CD14-positive monocyte (primary cell): ENCODE data around the gene REG3G. TPM values are rescaled to one million over a fixed set of nuclear protein-coding genes. Genes with fewer than 3 reads are reported as not detected.

Experiments used
- DNase-seq, 3 donors: peaks; one replicate each; pipeline ENCODE4 v3.0.0-alpha.2; 2011 to 2022
- H2AFZ ChIP-seq: 2 replicates; pipeline ENCODE4 v1.6.0; 2012; ENCODE audit warnings: mild to moderate bottlenecking, low read depth, low read length, inconsistent platforms; ENCODE audit not compliant: insufficient read depth, poor library complexity, severe bottlenecking
- H3K27ac ChIP-seq, 2 donors: 1 replicate in 1 of 2; 2 replicates in 1 of 2; pipeline ENCODE4 v1.5.1; 2012 to 2013; ENCODE audit warnings: low read length in 2 of 2, control low read depth in 1 of 2, inconsistent platforms in 1 of 2, low read depth in 1 of 2, mild to moderate bottlenecking in 1 of 2
- H3K27me3 ChIP-seq, 2 donors: one replicate each; pipeline versions ENCODE4 v1.6.0 to v1.6.1; 2011 to 2013; ENCODE audit warnings: low read length in 2 of 2; ENCODE audit not compliant: control insufficient read depth in 2 of 2, insufficient read depth in 2 of 2
- H3K36me3 ChIP-seq, 2 donors: replicated peaks in 1 of 2; 1 replicate in 1 of 2; 2 replicates in 1 of 2; pipeline versions ENCODE4 v1.5.1 to v1.6.1; 2012 to 2013; ENCODE audit warnings: low read length in 2 of 2, control low read depth in 1 of 2, inconsistent platforms in 1 of 2, mild to moderate bottlenecking in 1 of 2; ENCODE audit not compliant: insufficient read depth in 2 of 2, control insufficient read depth in 1 of 2
- H3K4me1 ChIP-seq, 2 donors: 1 replicate in 1 of 2; 2 replicates in 1 of 2; pipeline versions ENCODE4 v1.5.1 to v1.6.1; 2012 to 2013; ENCODE audit warnings: low read length in 2 of 2, control low read depth in 1 of 2, inconsistent platforms in 1 of 2, mild to moderate bottlenecking in 1 of 2, moderate library complexity in 1 of 2; ENCODE audit not compliant: insufficient read depth in 2 of 2, control insufficient read depth in 1 of 2
- H3K4me2 ChIP-seq: replicated peaks from 2 replicates; pipeline ENCODE3; 2012; ENCODE audit warnings: low read length, moderate library complexity, mild to moderate bottlenecking; ENCODE audit not compliant: poor library complexity, severe bottlenecking; ENCODE audit errors: extremely low read depth
- H3K4me3 ChIP-seq, 3 experiments: fragments of 200-600 bp in 1 of 3; sonication (generic) in 1 of 3; replicated peaks in 1 of 3; 1 replicate in 2 of 3; 2 replicates in 1 of 3; pipeline ENCODE4 v1.5.1; 2011 to 2013; ENCODE audit warnings: low read length in 3 of 3, mild to moderate bottlenecking in 3 of 3, control low read depth in 2 of 3, low read depth in 2 of 3, inconsistent platforms in 1 of 3, moderate library complexity in 1 of 3
- H3K79me2 ChIP-seq: 2 replicates; pipeline ENCODE4 v1.6.0; 2012; ENCODE audit warnings: mild to moderate bottlenecking, control low read depth, inconsistent platforms, low read length, moderate library complexity; ENCODE audit not compliant: insufficient read depth
- H3K9ac ChIP-seq: 2 replicates; pipeline ENCODE4 v1.6.0; 2017; ENCODE audit warnings: low read length, mild to moderate bottlenecking; ENCODE audit not compliant: insufficient read depth, poor library complexity, severe bottlenecking
- H3K9me3 ChIP-seq, 2 donors: replicated peaks in 1 of 2; 1 replicate in 1 of 2; 2 replicates in 1 of 2; pipeline versions ENCODE4 v1.5.1 to v1.6.1; 2012 to 2013; ENCODE audit warnings: low read length in 2 of 2, control low read depth in 1 of 2; ENCODE audit not compliant: control insufficient read depth in 1 of 2, insufficient read depth in 1 of 2
- H4K20me1 ChIP-seq: 2 replicates; pipeline ENCODE4 v1.6.0; 2012; ENCODE audit warnings: mild to moderate bottlenecking, low read length, control low read depth, moderate library complexity; ENCODE audit not compliant: insufficient read depth
- H3K27ac Mint-ChIP-seq, 7 donors: one replicate each; pipeline ENCODE4 v1.8.0; 2020; ENCODE audit warnings: mild to moderate bottlenecking in 7 of 7, mixed read lengths in 7 of 7, moderate library complexity in 6 of 7, inconsistent platforms in 2 of 7
- H3K27me3 Mint-ChIP-seq, 3 donors: one replicate each; pipeline ENCODE4 v1.8.0; 2021 to 2022; ENCODE audit warnings: low read depth in 3 of 3, mild to moderate bottlenecking in 3 of 3, mixed read lengths in 3 of 3, moderate library complexity in 3 of 3, inconsistent platforms in 1 of 3
- H3K36me3 Mint-ChIP-seq, 2 donors: one replicate each; pipeline ENCODE4 v1.8.0; 2020; ENCODE audit warnings: mixed read lengths in 2 of 2, inconsistent platforms in 1 of 2, mild to moderate bottlenecking in 1 of 2
- H3K4me1 Mint-ChIP-seq: one replicate; pipeline ENCODE4 v1.8.0; 2020; ENCODE audit warnings: mild to moderate bottlenecking, mixed read lengths
- H3K4me3 Mint-ChIP-seq, 2 donors: one replicate each; pipeline ENCODE4 v1.8.0; 2020; ENCODE audit warnings: mild to moderate bottlenecking in 2 of 2, mixed read lengths in 2 of 2, moderate library complexity in 1 of 2
- H3K9me3 Mint-ChIP-seq, 7 donors: one replicate each; pipeline ENCODE4 v1.8.0; 2020 to 2022; ENCODE audit warnings: mixed read lengths in 7 of 7, mild to moderate bottlenecking in 6 of 7, moderate library complexity in 6 of 7, inconsistent platforms in 2 of 7
- CTCF ChIP-seq: fragments of 200-600 bp; IDR thresholded peaks from one replicate; pipeline ENCODE4 v1.8.0; 2022; ENCODE audit warnings: antibody characterized with exemption, mild to moderate bottlenecking
- WGBS: methylation state at CpG from one replicate; pipeline ENCODE4 v1.1.5; 2013; ENCODE audit warnings: missing lambda C conversion rate; ENCODE audit not compliant: insufficient coverage; 5-methylcytosine and 5-hydroxymethylcytosine counted together
- intact Hi-C, 2 donors: fragments of 100-400 bp; cut with micrococcal nuclease; formaldehyde crosslinking; loops; one replicate each; pipeline versions ENCODE4 v1.15.0 to v1.15.1; 2023
- polyA plus RNA-seq, 3 donors: library from polyadenylated mRNA; depleted of rRNA in 1 of 3; unstranded in 2 of 3; stranded (reverse) in 1 of 3; fragments of 300-500 nt in 2 of 3; fragments of >200 nt in 1 of 3; fragmentation: Illumina TruSeq in 2 of 3; gene quantifications; 1 replicate in 2 of 3; 2 replicates in 1 of 3; pipeline ENCODE4 v1.2.3, GENCODE V29; 2012 to 2021

The REG3G gene
- polyA plus RNA-seq, 3 donors, result not detected

- no peak for TF ChIP-seq CTCF
- peaks cover 0 to 5% (median 0%) of the 10 kb centered on the region in 7 donors for H3K9me3 Mint-ChIP-seq
- intact Hi-C loops, result no loop called here
- no peaks in the 10 kb centered on the region for H3K36me3 Mint-ChIP-seq
- H3K9ac ChIP-seq, result no peak overlapping the region
- H3K9me3 ChIP-seq, result no peaks in the 10 kb centered on the region
- no peaks in the 10 kb centered on the region for H3K79me2 ChIP-seq
- no peaks in the 10 kb centered on the region for H3K4me1 ChIP-seq
- no CpG with 5 or more reads among the region's 4 CpGs for WGBS
- H4K20me1 ChIP-seq, result no peaks in the 10 kb centered on the region
- H3K27me3 Mint-ChIP-seq, result no peaks in the 10 kb centered on the region
- no peaks in the 10 kb centered on the region for H3K4me1 Mint-ChIP-seq
- no peak for DNase-seq
- H3K27ac ChIP-seq, result no peak overlapping the region
- H3K4me3 Mint-ChIP-seq, result no peak overlapping the region
- H3K27ac Mint-ChIP-seq, result no peak overlapping the region
- H3K27me3 ChIP-seq, result no peaks in the 10 kb centered on the region
- H3K4me3 ChIP-seq, result no peak overlapping the region
- H2AFZ ChIP-seq, result no peak overlapping the region
- H3K36me3 ChIP-seq, result no peaks in the 10 kb centered on the region
- no peak overlapping the region for H3K4me2 ChIP-seq
Observed at GRCh38 chr2:79016342-79016741, 9.2 kb upstream of the REG3G start.

- Mint-ChIP-seq H3K4me1 (no peaks in the 10 kb centered on the region), H3K36me3 (no peaks in the 10 kb centered on the region), H3K9me3 (peaks cover 0 to 11% (median 2%) of the 10 kb centered on the region in 7 donors), H3K27ac (no peak overlapping the region), H3K27me3 (peaks cover 0 to 3% (median 0%) of the 10 kb centered on the region in 3 donors), H3K4me3 (no peak overlapping the region)
- intact Hi-C loops, result no loop called here
- Histone ChIP-seq H3K4me1 (no peaks in the 10 kb centered on the region), H4K20me1 (no peaks in the 10 kb centered on the region), H3K27me3 (no peaks in the 10 kb centered on the region), H3K4me3 (no peak overlapping the region), H3K4me2 (no peak overlapping the region), H3K9ac (no peak overlapping the region), H3K36me3 (no peaks in the 10 kb centered on the region), H3K9me3 (no peaks in the 10 kb centered on the region), H3K79me2 (no peaks in the 10 kb centered on the region), H2AFZ (no peak overlapping the region), H3K27ac (no peak overlapping the region)
- 88% methylated on average over 4 of the region's 4 CpGs for WGBS
- DNase-seq, result no peak
- TF ChIP-seq CTCF, result no peak
Observed at GRCh38 chr2:79026061-79026460, 559 bp downstream of the REG3G start.
